Activated CD4-positive, alpha-beta T cell treated with anti-CD3 and anti-CD28 coated beads, Interleukin-2, amount 10 ng/mL, durations not matched to agents 24 days and 14 days (primary cell): ENCODE data around the gene KLK3. TPM values are rescaled to one million over a fixed set of nuclear protein-coding genes. Genes with fewer than 3 reads are reported as not detected.
A peak's percentile ranks its signal among the peaks of the same experiment; 100 is the strongest.

Experiments
- DNase-seq: peaks from one replicate; pipeline ENCODE4 v3.0.0; 2022
- H3K27ac Mint-ChIP-seq: one replicate; pipeline ENCODE4 v1.8.0; 2022; ENCODE audit warnings: mild to moderate bottlenecking, mixed read lengths
- H3K27me3 Mint-ChIP-seq: one replicate; pipeline ENCODE4 v1.8.0; 2022; ENCODE audit warnings: mixed read lengths
- H3K36me3 Mint-ChIP-seq: one replicate; pipeline ENCODE4 v1.8.0; 2022; ENCODE audit warnings: low read depth, mild to moderate bottlenecking, mixed read lengths
- H3K4me1 Mint-ChIP-seq: one replicate; pipeline ENCODE4 v1.8.0; 2021; ENCODE audit warnings: mixed read lengths
- H3K4me3 Mint-ChIP-seq: one replicate; pipeline ENCODE4 v1.8.0; 2022; ENCODE audit warnings: mild to moderate bottlenecking, moderate library complexity, mixed read lengths
- H3K9me3 Mint-ChIP-seq: one replicate; pipeline ENCODE4 v1.8.0; 2021; ENCODE audit warnings: mixed read lengths
- intact Hi-C: fragments of 100-400 bp; cut with micrococcal nuclease; formaldehyde crosslinking; loops from one replicate; pipeline ENCODE4 v1.15.1; 2023
- total RNA-seq: library from RNA; stranded (reverse); gene quantifications from 2 replicates; pipeline ENCODE4 v1.2.3, GENCODE V29; 2022

The KLK3 gene
- total RNA-seq, 1 donor from 2014 or later, result not detected

- Mint-ChIP-seq H3K9me3 (no peaks in the 10 kb centered on the region), H3K4me1 (peaks cover 15% of the 10 kb centered on the region), H3K27me3 (peaks cover 40% of the 10 kb centered on the region), H3K36me3 (no peaks in the 10 kb centered on the region), H3K27ac (peak overlapping the region; percentile 58), H3K4me3 (peak overlapping the region; percentile 88)
- intact Hi-C loops, result loop anchor here (1.0 to 5.0 kb wide), 2 partner anchors 18 to 34 kb away; no protein-coding TSS in a partner anchor
- DNase-seq, result peak; percentile 96
Measured at GRCh38 chr19:50835785-50836542, 18.8 kb upstream of the KLK3 start.

- H3K27me3 Mint-ChIP-seq, result peaks cover 36% of the 10 kb centered on the region
- H3K27ac Mint-ChIP-seq, result peak overlapping the region; percentile 29
Measured at GRCh38 chr19:50836543-50837195, 18.0 kb upstream of the KLK3 start.

GRCh38 chr19:50837300-50837699 lies 17.4 kb upstream of the KLK3 start:
- no peaks in the 10 kb centered on the region for H3K9me3 Mint-ChIP-seq
- H3K27ac Mint-ChIP-seq, result peak overlapping the region; percentile 26
- DNase-seq, result no peak
- H3K27me3 Mint-ChIP-seq, result peaks cover 36% of the 10 kb centered on the region
- peak overlapping the region; percentile 8 for H3K4me3 Mint-ChIP-seq
- no peaks in the 10 kb centered on the region for H3K36me3 Mint-ChIP-seq
- intact Hi-C loops, result loop anchor here (5.0 kb wide), 1 partner anchor 35 kb away; no protein-coding TSS in a partner anchor
- peaks cover 15% of the 10 kb centered on the region for H3K4me1 Mint-ChIP-seq

More at GRCh38 chr19:50836543-50837195, 18.0 kb upstream of the KLK3 start:
- intact Hi-C loops, result loop anchor here (1.0 to 5.0 kb wide), 2 partner anchors 18 to 34 kb away; no protein-coding TSS in a partner anchor
- DNase-seq, result no peak
- H3K9me3 Mint-ChIP-seq, result no peaks in the 10 kb centered on the region
- H3K36me3 Mint-ChIP-seq, result no peaks in the 10 kb centered on the region
- peak overlapping the region; percentile 88 for H3K4me3 Mint-ChIP-seq
- peaks cover 15% of the 10 kb centered on the region for H3K4me1 Mint-ChIP-seq

- intact Hi-C loops, result loop anchor here (5.0 kb wide), 1 partner anchor 36 kb away; no protein-coding TSS in a partner anchor
- no peak overlapping the region for H3K4me3 Mint-ChIP-seq
- peak; percentile 62 for DNase-seq
- peaks cover 29% of the 10 kb centered on the region for H3K27me3 Mint-ChIP-seq
- H3K36me3 Mint-ChIP-seq, result no peaks in the 10 kb centered on the region
- H3K9me3 Mint-ChIP-seq, result no peaks in the 10 kb centered on the region
- H3K4me1 Mint-ChIP-seq, result peaks cover 15% of the 10 kb centered on the region
- no peak overlapping the region for H3K27ac Mint-ChIP-seq
Measured at GRCh38 chr19:50838239-50838638, 16.5 kb upstream of the KLK3 start.

- H3K27ac Mint-ChIP-seq, result no peak overlapping the region
- no peak for DNase-seq
- intact Hi-C loops, result loop anchor here (5.0 kb wide), 1 partner anchor 38 kb away; no protein-coding TSS in a partner anchor
Measured at GRCh38 chr19:50839712-50840655, 14.7 kb upstream of the KLK3 start.

GRCh38 chr19:50842130-50842529 lies 12.6 kb upstream of the KLK3 start:
- H3K4me1 Mint-ChIP-seq, result peaks cover 4% of the 10 kb centered on the region
- peaks cover 21% of the 10 kb centered on the region for H3K27me3 Mint-ChIP-seq
- intact Hi-C loops, result no loop called here
- no peak overlapping the region for H3K4me3 Mint-ChIP-seq
- no peak for DNase-seq
- no peaks in the 10 kb centered on the region for H3K36me3 Mint-ChIP-seq
- H3K27ac Mint-ChIP-seq, result no peak overlapping the region
- no peaks in the 10 kb centered on the region for H3K9me3 Mint-ChIP-seq

More at GRCh38 chr19:50839712-50840655, 14.7 kb upstream of the KLK3 start:
- H3K9me3 Mint-ChIP-seq, result no peaks in the 10 kb centered on the region
- H3K4me3 Mint-ChIP-seq, result no peak overlapping the region
- peaks cover 15% of the 10 kb centered on the region for H3K4me1 Mint-ChIP-seq
- H3K27me3 Mint-ChIP-seq, result peaks cover 30% of the 10 kb centered on the region
- H3K36me3 Mint-ChIP-seq, result no peaks in the 10 kb centered on the region

GRCh38 chr19:50843205-50843604 lies 11.5 kb upstream of the KLK3 start:
- Mint-ChIP-seq H3K27ac (no peak overlapping the region), H3K4me1 (peaks cover 2% of the 10 kb centered on the region), H3K36me3 (no peaks in the 10 kb centered on the region), H3K4me3 (no peak overlapping the region), H3K9me3 (no peaks in the 10 kb centered on the region), H3K27me3 (peaks cover 14% of the 10 kb centered on the region)
- intact Hi-C loops, result no loop called here
- DNase-seq, result no peak

GRCh38 chr19:50843701-50844221 lies 11.0 kb upstream of the KLK3 start:
- Mint-ChIP-seq H3K9me3 (no peaks in the 10 kb centered on the region), H3K4me3 (no peak overlapping the region), H3K27ac (no peak overlapping the region), H3K27me3 (peaks cover 12% of the 10 kb centered on the region), H3K4me1 (no peaks in the 10 kb centered on the region), H3K36me3 (no peaks in the 10 kb centered on the region)
- intact Hi-C loops, result no loop called here
- no peak for DNase-seq

GRCh38 chr19:50844296-50844935 lies 10.3 kb upstream of the KLK3 start:
- no peak for DNase-seq
- intact Hi-C loops, result no loop called here
- H3K27ac Mint-ChIP-seq, result no peak overlapping the region
- H3K4me3 Mint-ChIP-seq, result no peak overlapping the region
- H3K9me3 Mint-ChIP-seq, result no peaks in the 10 kb centered on the region
- no peaks in the 10 kb centered on the region for H3K36me3 Mint-ChIP-seq
- H3K27me3 Mint-ChIP-seq, result peaks cover 12% of the 10 kb centered on the region
- no peaks in the 10 kb centered on the region for H3K4me1 Mint-ChIP-seq

- no peak overlapping the region for H3K27ac Mint-ChIP-seq
- H3K4me3 Mint-ChIP-seq, result no peak overlapping the region
- peaks cover 15% of the 10 kb centered on the region for H3K27me3 Mint-ChIP-seq
- DNase-seq, result no peak
- H3K36me3 Mint-ChIP-seq, result no peaks in the 10 kb centered on the region
- no peaks in the 10 kb centered on the region for H3K4me1 Mint-ChIP-seq
- H3K9me3 Mint-ChIP-seq, result no peaks in the 10 kb centered on the region
- intact Hi-C loops, result no loop called here
Measured at GRCh38 chr19:50850738-50851137, 4.0 kb upstream of the KLK3 start.

GRCh38 chr19:50851620-50852019 lies 3.1 kb upstream of the KLK3 start:
- DNase-seq, result no peak
- intact Hi-C loops, result no loop called here
- no peaks in the 10 kb centered on the region for H3K36me3 Mint-ChIP-seq
- H3K4me1 Mint-ChIP-seq, result no peaks in the 10 kb centered on the region
- no peak overlapping the region for H3K27ac Mint-ChIP-seq
- peaks cover 15% of the 10 kb centered on the region for H3K27me3 Mint-ChIP-seq
- H3K9me3 Mint-ChIP-seq, result no peaks in the 10 kb centered on the region
- H3K4me3 Mint-ChIP-seq, result no peak overlapping the region

GRCh38 chr19:50857366-50857765 lies 2.7 kb downstream of the KLK3 start:
- DNase-seq, result no peak
- intact Hi-C loops, result no loop called here
- Mint-ChIP-seq H3K4me3 (no peak overlapping the region), H3K9me3 (peaks cover 5% of the 10 kb centered on the region), H3K27me3 (peaks cover 17% of the 10 kb centered on the region), H3K36me3 (no peaks in the 10 kb centered on the region), H3K4me1 (no peaks in the 10 kb centered on the region), H3K27ac (no peak overlapping the region)

- Mint-ChIP-seq H3K27ac (no peak overlapping the region), H3K4me3 (no peak overlapping the region), H3K4me1 (no peaks in the 10 kb centered on the region), H3K9me3 (peaks cover 5% of the 10 kb centered on the region), H3K36me3 (no peaks in the 10 kb centered on the region), H3K27me3 (peaks cover 21% of the 10 kb centered on the region)
- intact Hi-C loops, result no loop called here
- DNase-seq, result no peak
Measured at GRCh38 chr19:50858886-50859285, 4.2 kb downstream of the KLK3 start.
